ENCODE results near the gene ROBO1.
"Not testable (repeated sequence)": the region's sequence is repeated elsewhere in the genome, so short reads cannot be mapped to it uniquely, and the experiment has no call there.

Gene ROBO1

GRCh38 chr3:78724859-78725258, 1042.9 kb downstream of the ROBO1 start:
- DNase-seq, result no peak

GRCh38 chr3:78724364-78724763, 1043.4 kb downstream of the ROBO1 start:
- not testable (repeated sequence) for DNase-seq

DNA sequence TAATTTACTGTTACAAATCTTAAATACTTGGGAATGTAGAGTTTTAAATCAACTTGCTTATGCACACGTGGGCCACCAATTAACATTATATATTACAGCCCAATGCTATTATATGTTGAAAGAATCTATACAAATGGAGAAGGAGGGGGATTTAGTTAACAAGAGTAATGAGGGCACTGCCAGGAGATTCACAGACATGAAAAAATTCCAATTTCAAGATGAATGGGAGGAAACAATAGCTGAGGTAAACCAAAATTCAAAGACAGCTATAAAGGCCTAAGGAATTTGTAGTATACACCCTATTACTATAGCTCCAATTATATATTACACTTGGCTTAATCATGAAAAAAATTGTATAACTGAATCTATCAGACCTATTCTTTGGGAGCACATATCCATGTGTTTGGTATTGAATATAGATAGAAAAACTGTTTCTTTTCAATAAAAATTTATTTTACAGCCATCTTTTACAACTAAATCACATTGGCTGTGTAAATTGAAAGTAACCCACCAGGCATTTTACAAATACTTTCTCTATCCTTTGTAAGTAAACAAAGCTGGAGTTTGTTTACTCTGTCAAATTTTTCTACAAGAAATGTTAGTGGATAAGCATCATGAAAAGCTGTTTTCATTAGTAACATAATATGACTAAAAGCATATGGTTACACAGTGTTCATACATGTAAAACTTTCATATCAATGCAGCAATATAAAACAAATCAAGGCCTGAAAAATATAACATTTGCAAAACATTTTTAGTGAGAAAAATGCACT, 1045.8 kb downstream of the ROBO1 start:
- no peak for DNase-seq

DNA sequence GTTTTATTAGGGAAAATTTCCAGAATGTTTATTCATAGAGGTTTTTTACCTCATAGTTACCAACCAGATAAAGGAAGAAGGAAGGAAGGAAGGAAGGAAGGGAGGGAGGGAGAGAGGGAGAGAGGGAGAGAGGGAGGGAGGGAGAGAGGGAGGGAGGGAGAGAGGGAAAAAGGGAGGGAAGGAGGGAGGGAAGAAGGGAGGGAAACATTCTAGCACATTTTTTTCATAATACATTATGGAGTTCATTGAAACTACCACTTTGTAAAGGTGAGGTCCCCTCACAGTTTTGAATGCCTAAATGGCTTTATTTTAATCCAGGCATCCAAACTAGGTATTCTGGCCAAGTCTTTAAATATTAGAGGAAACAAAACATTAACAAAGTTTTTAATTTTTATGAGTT, 1049.1 kb downstream of the ROBO1 start:
- DNase-seq, result no peak

GRCh38 chr3:78717041-78717440, 1050.8 kb downstream of the ROBO1 start:
- DNase-seq, result no peak

GRCh38 chr3:78712941-78713340, 1054.9 kb downstream of the ROBO1 start:
- DNase-seq, result no peak

GRCh38 chr3:78712270-78712669, 1055.5 kb downstream of the ROBO1 start:
- DNase-seq, result no peak

GRCh38 chr3:78708565-78709073, 1059.2 kb downstream of the ROBO1 start:
- DNase-seq, result no peak

- no peak for DNase-seq
Observed at GRCh38 chr3:78707609-78708008, 1060.2 kb downstream of the ROBO1 start.

DNA sequence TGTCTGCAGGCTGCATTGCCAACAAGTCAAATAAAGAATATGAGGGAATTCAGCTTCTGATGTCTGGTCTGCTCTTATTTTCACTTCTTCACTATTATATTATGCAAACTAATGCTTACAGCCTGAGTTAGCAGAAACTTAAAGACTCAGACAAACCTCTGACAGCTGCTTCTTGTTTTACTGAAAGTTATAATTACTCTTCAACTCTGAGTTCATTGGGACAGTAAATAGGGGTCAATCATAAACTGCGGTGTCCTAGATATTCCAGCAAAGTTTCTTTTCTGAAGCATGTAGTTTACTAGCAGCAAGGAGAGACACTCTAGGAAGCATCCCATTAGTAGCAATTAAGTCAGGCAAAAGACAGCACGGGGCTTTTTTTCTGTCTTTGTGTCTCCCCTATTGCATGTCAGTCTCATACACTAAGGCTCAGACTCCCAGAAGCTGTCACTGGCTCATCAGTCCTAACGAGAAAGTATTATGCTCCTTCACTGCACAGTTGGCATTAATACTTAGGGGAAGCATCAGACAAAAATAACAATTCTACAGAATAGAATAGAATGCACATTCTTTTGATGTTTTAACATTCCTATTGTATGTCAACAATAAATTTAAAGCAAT, 1060.8 kb downstream of the ROBO1 start:
- no peak for DNase-seq

GRCh38 chr3:78703944-78704343, 1063.9 kb downstream of the ROBO1 start:
- DNase-seq, result no peak

- no peak for DNase-seq
Observed at GRCh38 chr3:78701537-78701936, 1066.3 kb downstream of the ROBO1 start.

DNA sequence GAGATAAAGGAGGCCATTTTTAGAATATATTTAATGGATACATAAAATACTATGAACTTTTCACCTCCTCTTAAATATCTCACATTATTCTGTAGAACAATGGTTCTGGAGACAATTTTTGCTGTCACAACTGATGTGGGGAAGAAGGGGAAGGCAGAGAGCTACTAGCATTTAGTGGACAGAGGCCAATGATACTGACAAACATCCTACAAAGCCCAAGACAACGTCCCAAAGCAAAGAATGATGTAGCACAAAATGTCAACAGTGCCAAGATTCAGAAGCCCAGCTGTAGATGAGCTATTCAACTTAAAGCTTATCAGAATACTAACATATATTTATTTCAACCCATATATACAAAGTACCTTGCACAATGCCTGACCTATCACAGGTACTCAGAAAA, 1069.4 kb downstream of the ROBO1 start:
- no peak for DNase-seq

DNA sequence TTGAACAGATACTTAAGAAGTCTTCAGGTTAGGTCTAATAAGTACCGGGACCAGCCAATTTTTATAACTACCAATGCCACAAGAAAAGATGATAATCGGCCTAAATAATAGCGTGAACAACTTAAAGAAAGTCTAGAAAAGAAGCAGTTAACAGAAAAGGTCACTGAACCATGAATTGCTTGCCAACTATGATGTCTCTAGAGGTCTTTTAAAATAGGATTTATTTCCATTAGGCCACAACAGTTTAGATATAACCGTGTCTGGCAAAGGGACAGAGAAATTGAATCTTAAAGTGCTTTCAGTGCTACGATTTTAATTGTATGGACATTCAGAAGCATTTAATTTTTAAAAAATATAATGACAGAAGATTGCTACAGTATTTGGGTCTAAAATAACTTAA, 1070.4 kb downstream of the ROBO1 start:
- DNase-seq, result no peak

GRCh38 chr3:78690766-78691165, 1077.0 kb downstream of the ROBO1 start:
- no peak for DNase-seq

DNA sequence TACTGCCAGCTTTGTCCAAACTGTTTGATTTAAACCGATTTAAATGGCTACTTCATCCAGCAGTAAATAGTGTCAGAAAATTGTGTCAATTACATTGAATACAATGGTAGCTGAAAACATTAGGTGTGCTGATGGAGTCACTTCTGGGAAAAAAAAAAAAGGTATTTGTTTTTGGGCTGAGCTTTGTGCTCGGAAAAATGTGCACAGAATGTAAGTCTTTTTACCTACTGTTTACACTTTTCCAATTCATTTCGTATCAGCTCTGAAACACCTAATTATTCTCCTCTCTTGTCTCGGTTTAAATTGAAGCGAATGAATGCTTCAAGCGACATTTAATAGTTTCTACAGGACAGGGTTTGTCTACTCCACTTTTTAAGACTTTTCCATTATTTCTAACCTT, 1078.4 kb downstream of the ROBO1 start:
- no peak for DNase-seq

GRCh38 chr3:78687520-78687919, 1080.3 kb downstream of the ROBO1 start:
- no peak for DNase-seq

DNA sequence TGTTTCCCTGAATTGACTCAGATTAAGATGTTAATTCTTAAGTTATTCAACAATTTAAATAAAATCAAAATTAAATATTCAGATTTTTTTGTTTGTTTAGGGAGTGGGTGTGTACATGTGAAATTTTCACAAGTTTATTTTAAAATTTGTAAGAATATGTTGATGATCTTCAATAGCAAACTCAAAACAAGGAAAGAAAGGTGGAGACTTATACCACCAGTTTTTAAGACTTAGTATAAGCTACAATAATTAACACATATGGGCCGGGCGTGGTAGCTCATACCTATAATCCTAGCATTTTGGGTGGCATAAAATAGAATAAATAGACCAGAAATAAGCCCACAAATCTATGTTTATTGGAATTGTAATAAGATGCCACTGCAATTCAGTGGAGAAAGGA, 1084.5 kb downstream of the ROBO1 start:
- DNase-seq, result no peak

- DNase-seq, result not testable (repeated sequence)
Observed at GRCh38 chr3:78675119-78675805, 1092.5 kb downstream of the ROBO1 start.

- DNase-seq, result no peak
Observed at GRCh38 chr3:78670746-78671145, 1097.1 kb downstream of the ROBO1 start.

DNA sequence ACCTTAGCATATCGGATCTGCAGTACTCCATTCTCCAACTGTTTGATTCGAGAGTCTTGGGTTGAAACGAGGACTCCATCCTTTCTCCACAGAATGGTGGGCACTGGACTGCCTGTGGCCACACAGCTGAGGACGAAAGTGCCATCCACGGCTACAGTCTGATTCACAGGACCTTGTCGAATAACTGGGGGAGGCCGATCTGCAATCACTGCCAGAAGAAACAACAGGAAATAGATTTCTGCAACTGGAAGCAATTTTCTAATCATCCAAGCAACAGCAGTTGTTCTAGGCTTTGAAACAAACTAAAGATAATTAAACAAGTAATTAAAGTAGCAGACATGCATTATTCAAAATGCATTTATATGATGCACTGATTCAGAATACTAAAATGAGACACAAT, 1097.7 kb downstream of the ROBO1 start:
- DNase-seq, result no peak

- no peak for DNase-seq
Observed at GRCh38 chr3:78668302-78668701, 1099.5 kb downstream of the ROBO1 start.

- no peak for DNase-seq
Observed at GRCh38 chr3:78666470-78666800, 1101.4 kb downstream of the ROBO1 start.
